Liver (tissue), 9 donors: Measurements from ENCODE around the gene KLK7. TPM values are rescaled to one million over a fixed set of nuclear protein-coding genes. Genes with fewer than 3 reads are reported as not detected.

Experiments
- DNase-seq: peaks from one replicate; pipeline ENCODE4 v3.0.0-alpha.2; 2017; ENCODE audit warnings: low spot score
- H3K27ac ChIP-seq, 2 donors: one replicate each; pipeline ENCODE4 v1.7.0; 2013; ENCODE audit warnings: inconsistent platforms in 2 of 2, low read length in 2 of 2, control low read depth in 1 of 2, low read depth in 1 of 2, mild to moderate bottlenecking in 1 of 2
- H3K27me3 ChIP-seq, 4 donors: one replicate each; pipeline versions ENCODE4 v1.6.1 to v1.7.0; 2013; ENCODE audit warnings: low read length in 3 of 4, inconsistent platforms in 1 of 4, mild to moderate bottlenecking in 1 of 4, moderate library complexity in 1 of 4; ENCODE audit not compliant: control insufficient read depth in 4 of 4, insufficient read depth in 4 of 4
- H3K36me3 ChIP-seq, 4 donors: one replicate each; pipeline versions ENCODE4 v1.6.1 to v1.7.0; 2013; ENCODE audit warnings: low read length in 3 of 4, mild to moderate bottlenecking in 3 of 4, low read depth in 1 of 4, moderate library complexity in 1 of 4; ENCODE audit not compliant: control insufficient read depth in 4 of 4, insufficient read depth in 3 of 4
- H3K4me1 ChIP-seq, 4 donors: one replicate each; pipeline versions ENCODE4 v1.6.1 to v1.7.0; 2013; ENCODE audit warnings: low read length in 3 of 4, mild to moderate bottlenecking in 3 of 4, moderate library complexity in 1 of 4; ENCODE audit not compliant: control insufficient read depth in 4 of 4, insufficient read depth in 4 of 4
- H3K4me3 ChIP-seq, 3 donors: one replicate each; pipeline versions ENCODE4 v1.6.1 to v1.7.0; 2013; ENCODE audit warnings: low read length in 3 of 3, control low read depth in 1 of 3, low read depth in 1 of 3, mild to moderate bottlenecking in 1 of 3
- H3K9ac ChIP-seq, 2 donors: one replicate each; pipeline ENCODE4 v1.7.0; 2013; ENCODE audit warnings: low read length in 2 of 2, mild to moderate bottlenecking in 2 of 2, moderate library complexity in 2 of 2, control low read depth in 1 of 2, low read depth in 1 of 2
- H3K9me3 ChIP-seq, 4 donors: one replicate each; pipeline versions ENCODE4 v1.6.1 to v1.7.0; 2013; ENCODE audit warnings: low read length in 3 of 4; ENCODE audit not compliant: control insufficient read depth in 4 of 4
- ATF3 ChIP-seq: IDR thresholded peaks from 2 replicates; pipeline ENCODE4 v1.6.1; 2016; ENCODE audit warnings: antibody characterized with exemption
- CTCF ChIP-seq: fragments of 150-350 bp; IDR thresholded peaks from 2 replicates; pipeline ENCODE4 v1.5.1; 2017; ENCODE audit warnings: improper control_type of control experiment, low read depth, low read length; ENCODE audit not compliant: missing input control
- FOXA1 ChIP-seq: IDR thresholded peaks from 2 replicates; pipeline ENCODE4 v1.6.1; 2016; ENCODE audit warnings: antibody characterized with exemption
- HNF4A ChIP-seq, 2 donors: conservative IDR thresholded peaks; 2 replicates each; pipeline ENCODE4 v1.6.1; 2016; ENCODE audit warnings: antibody characterized with exemption in 2 of 2, mild to moderate bottlenecking in 2 of 2
- HNF4G ChIP-seq: IDR thresholded peaks from 2 replicates; pipeline ENCODE4 v1.6.1; 2016; ENCODE audit warnings: antibody characterized with exemption
- MAX ChIP-seq: IDR thresholded peaks from 2 replicates; pipeline ENCODE4 v1.6.1; 2016; ENCODE audit warnings: antibody characterized with exemption
- NR2F2 ChIP-seq: IDR thresholded peaks from 2 replicates; pipeline ENCODE4 v1.6.1; 2016; ENCODE audit warnings: antibody characterized with exemption
- RAD21 ChIP-seq, 2 donors: IDR thresholded peaks; 2 replicates each; pipeline ENCODE4 v1.6.1; 2016; ENCODE audit warnings: antibody characterized with exemption in 2 of 2, mild to moderate bottlenecking in 2 of 2
- REST ChIP-seq: IDR thresholded peaks from 2 replicates; pipeline ENCODE4 v1.6.1; 2016; ENCODE audit warnings: antibody characterized with exemption, mild to moderate bottlenecking
- RXRA ChIP-seq, 2 donors: IDR thresholded peaks; 2 replicates each; pipeline ENCODE4 v1.6.1; 2017 to 2018; ENCODE audit warnings: antibody characterized with exemption in 2 of 2, mild to moderate bottlenecking in 1 of 2
- SP1 ChIP-seq: IDR thresholded peaks from 2 replicates; pipeline ENCODE4 v1.6.1; 2018; ENCODE audit warnings: antibody characterized with exemption, mild to moderate bottlenecking
- TAF1 ChIP-seq: conservative IDR thresholded peaks from 2 replicates; pipeline ENCODE4 v1.6.1; 2016; ENCODE audit warnings: antibody characterized with exemption, mild to moderate bottlenecking
- YY1 ChIP-seq: IDR thresholded peaks from 2 replicates; pipeline ENCODE4 v1.6.1; 2016; ENCODE audit warnings: antibody characterized with exemption, mild to moderate bottlenecking
- ZBTB33 ChIP-seq: IDR thresholded peaks from 2 replicates; pipeline ENCODE4 v1.6.1; 2016; ENCODE audit warnings: antibody characterized with exemption
- WGBS: extraction: QIAGEN DNeasy Blood & Tissue Kit; methylation state at CpG from one replicate; pipeline ENCODE4 v1.1.7; 2013; 5-methylcytosine and 5-hydroxymethylcytosine counted together
- polyA plus RNA-seq, 2 donors: library from polyadenylated mRNA; stranded (reverse) in 1 of 2; unstranded in 1 of 2; fragments of 200-250 nt in 1 of 2; fragments of >200 nt in 1 of 2; fragmentation: Nextera tagmentation in 1 of 2; extraction: Ambion mirVana in 1 of 2; gene quantifications; one replicate each; pipeline versions ENCODE4 v1.2.1 to v1.2.3, GENCODE V29; 2013 to 2015
- total RNA-seq, 2 donors: library from RNA; depleted of rRNA; stranded (reverse); fragments of >200 nt; gene quantifications; one replicate each; pipeline ENCODE4 v1.2.3, GENCODE V29; 2014
- donor health status: healthy.
- donor health status: healthy.
- donor health status: healthy.
- donor health status: healthy.
- donor health status: healthy.

The KLK7 gene
- total and polyA plus RNA-seq, 4 donors: not detected

GRCh38 chr19:51000426-51000825 is 16.7 kb upstream of the KLK7 start (continued):
- TF ChIP-seq CTCF: no peak
- no peak for TF ChIP-seq HNF4G

GRCh38 chr19:50998686-50999085 is 15.0 kb upstream of the KLK7 start:
- peaks cover 0 to 3% (median 0%) of the 10 kb centered on the region in 4 donors for H3K9me3 ChIP-seq
- H3K9ac ChIP-seq: no peak overlapping the region
- WGBS: 38% methylated on average over 4 of the region's 4 CpGs
- H3K36me3 ChIP-seq: no peaks in the 10 kb centered on the region
- no peaks in the 10 kb centered on the region for H3K4me1 ChIP-seq
- peaks cover 0 to 4% (median under 1%) of the 10 kb centered on the region in 4 donors for H3K27me3 ChIP-seq
- no peak for TF ChIP-seq RXRA (IDR thresholded peaks at IDR 0.05)
- no peak for TF ChIP-seq CTCF
- TF ChIP-seq YY1: no peak
- TF ChIP-seq ATF3: no peak
- TF ChIP-seq MAX: no peak
- TF ChIP-seq FOXA1: no peak
- TF ChIP-seq REST: no peak
- H3K27ac ChIP-seq: no peak overlapping the region
- H3K4me3 ChIP-seq: no peak overlapping the region
- DNase-seq: no peak

GRCh38 chr19:50998061-50998460 is 14.3 kb upstream of the KLK7 start:
- no peak overlapping the region for H3K9ac ChIP-seq
- no peak overlapping the region for H3K4me3 ChIP-seq
- H3K36me3 ChIP-seq: no peaks in the 10 kb centered on the region
- H3K27me3 ChIP-seq: peaks cover 0 to 4% (median under 1%) of the 10 kb centered on the region in 4 donors
- TF ChIP-seq RXRA (IDR thresholded peaks at IDR 0.05) (no peak), ATF3 (no peak), RAD21 (IDR thresholded peaks at IDR 0.05) (no peak), HNF4G (no peak), HNF4A (conservative IDR thresholded peaks at IDR 0.05) (no peak), MAX (no peak), NR2F2 (no peak), ZBTB33 (no peak), FOXA1 (no peak), YY1 (no peak), TAF1 (no peak), SP1 (no peak)
- H3K4me1 ChIP-seq: no peaks in the 10 kb centered on the region
- DNase-seq: no peak
- WGBS: 52% methylated on average over 5 of the region's 5 CpGs
- peaks cover 0 to 3% (median 0%) of the 10 kb centered on the region in 4 donors for H3K9me3 ChIP-seq
- no peak overlapping the region for H3K27ac ChIP-seq
